ENCODE results near the gene CDC37.
"Not testable (repeated sequence)": the region's sequence is repeated elsewhere in the genome, so short reads cannot be mapped to it uniquely, and the experiment has no call there.

Gene CDC37

GRCh38 chr19:10399878-10400277, 3.5 kb downstream of the CDC37 start:
- no peak for DNase-seq (ENCODE audit: low read depth)
- H3K4me3 ChIP-seq (ENCODE audit: low read depth, low read length): no peak overlapping the region
- TF ChIP-seq MYC (IDR thresholded peaks at IDR 0.05; ENCODE audit: low read depth, low read length): no peak
- TF ChIP-seq CTCF (IDR thresholded peaks at IDR 0.05; ENCODE audit: low read depth, low read length): no peak
- no peak for TF ChIP-seq POLR2A (IDR thresholded peaks at IDR 0.05; ENCODE audit: extremely low read depth, insufficient read length)
- TF ChIP-seq MAX (IDR thresholded peaks at IDR 0.05; ENCODE audit: low read depth, low read length): no peak

- DNase-seq (ENCODE audit: low read depth); H3K4me3 ChIP-seq (ENCODE audit: low read depth, low read length): not testable (repeated sequence)
These were observed 4.0 kb downstream of the CDC37 start for GRCh38 chr19:10399340-10399739.

GRCh38 chr19:10398819-10399218, 4.5 kb downstream of the CDC37 start:
- no peak overlapping the region for H3K4me3 ChIP-seq (ENCODE audit: low read depth, low read length)
- TF ChIP-seq MAX (IDR thresholded peaks at IDR 0.05; ENCODE audit: low read depth, low read length) (no peak), MYC (IDR thresholded peaks at IDR 0.05; ENCODE audit: low read depth, low read length) (no peak), POLR2A (IDR thresholded peaks at IDR 0.05; ENCODE audit: extremely low read depth, insufficient read length) (no peak), CTCF (IDR thresholded peaks at IDR 0.05; ENCODE audit: low read depth, low read length) (no peak)
- DNase-seq (ENCODE audit: low read depth): no peak

GRCh38 chr19:10395917-10396316, 7.4 kb downstream of the CDC37 start:
- no peak overlapping the region for H3K4me3 ChIP-seq (ENCODE audit: low read depth, low read length)
- no peak for DNase-seq (ENCODE audit: low read depth)
- no peak for TF ChIP-seq MYC (IDR thresholded peaks at IDR 0.05; ENCODE audit: low read depth, low read length)
- no peak for TF ChIP-seq POLR2A (IDR thresholded peaks at IDR 0.05; ENCODE audit: extremely low read depth, insufficient read length)
- TF ChIP-seq MAX (IDR thresholded peaks at IDR 0.05; ENCODE audit: low read depth, low read length): no peak

GRCh38 chr19:10395436-10395835, 7.9 kb downstream of the CDC37 start:
- no peak for DNase-seq (ENCODE audit: low read depth)
- no peak overlapping the region for H3K4me3 ChIP-seq (ENCODE audit: low read depth, low read length)
- TF ChIP-seq CTCF (IDR thresholded peaks at IDR 0.05; ENCODE audit: low read depth, low read length): no peak
- TF ChIP-seq MAX (IDR thresholded peaks at IDR 0.05; ENCODE audit: low read depth, low read length): no peak
- no peak for TF ChIP-seq POLR2A (IDR thresholded peaks at IDR 0.05; ENCODE audit: extremely low read depth, insufficient read length)
- no peak for TF ChIP-seq MYC (IDR thresholded peaks at IDR 0.05; ENCODE audit: low read depth, low read length)

GRCh38 chr19:10395003-10395402, 8.3 kb downstream of the CDC37 start:
- H3K4me3 ChIP-seq (ENCODE audit: low read depth, low read length): no peak overlapping the region
- TF ChIP-seq MYC (IDR thresholded peaks at IDR 0.05; ENCODE audit: low read depth, low read length): no peak
- no peak for TF ChIP-seq MAX (IDR thresholded peaks at IDR 0.05; ENCODE audit: low read depth, low read length)
- no peak for TF ChIP-seq POLR2A (IDR thresholded peaks at IDR 0.05; ENCODE audit: extremely low read depth, insufficient read length)
- no peak for TF ChIP-seq CTCF (IDR thresholded peaks at IDR 0.05; ENCODE audit: low read depth, low read length)
- no peak for DNase-seq (ENCODE audit: low read depth)

- no peak overlapping the region for H3K4me3 ChIP-seq (ENCODE audit: low read depth, low read length)
- TF ChIP-seq POLR2A (IDR thresholded peaks at IDR 0.05; ENCODE audit: extremely low read depth, insufficient read length) (no peak), MYC (IDR thresholded peaks at IDR 0.05; ENCODE audit: low read depth, low read length) (no peak), CTCF (IDR thresholded peaks at IDR 0.05; ENCODE audit: low read depth, low read length) (no peak), MAX (IDR thresholded peaks at IDR 0.05; ENCODE audit: low read depth, low read length) (no peak)
These were observed 10.2 kb downstream of the CDC37 start for GRCh38 chr19:10393137-10393536.

More at GRCh38 chr19:10393137-10393536, 10.2 kb downstream of the CDC37 start:
- DNase-seq (ENCODE audit: low read depth): no peak

Measured in NB4 (cell line).